ENCODE measurements around the gene MMP13.

- no peak for TF ChIP-seq KDM1A (CRISPR knock-in tag; IDR thresholded peaks at IDR 0.05)
- no peak for TF ChIP-seq FLYWCH1 (CRISPR knock-in tag; IDR thresholded peaks at IDR 0.05)
- no peak for TF ChIP-seq FOXJ3 (CRISPR knock-in tag; IDR thresholded peaks at IDR 0.05; ENCODE audit: borderline replicate concordance)
- no peak for TF ChIP-seq AGO1 (IDR thresholded peaks at IDR 0.05; ENCODE audit: low read depth, low read length, poor library complexity, severe bottlenecking)
- no peak for TF ChIP-seq ZNF235 (CRISPR knock-in tag; IDR thresholded peaks at IDR 0.05; ENCODE audit: borderline replicate concordance)
- TF ChIP-seq POLR2AphosphoS5 (IDR thresholded peaks at IDR 0.05; ENCODE audit: low read depth, low read length), result no peak
- no peak for TF ChIP-seq EP300 (IDR thresholded peaks at IDR 0.05; ENCODE audit: low read depth in 2 of 2, low read length in 2 of 2)
- no peak for TF ChIP-seq EP300 (CRISPR knock-in tag; IDR thresholded peaks at IDR 0.05; ENCODE audit: borderline replicate concordance)
- TF ChIP-seq CTCF (CRISPR knock-in tag; IDR thresholded peaks at IDR 0.05), result no peak
- no peak for TF ChIP-seq EZH2 (conservative IDR thresholded peaks at IDR 0.05; ENCODE audit: low read depth, low read length)
- TF ChIP-seq JUNB (CRISPR knock-in tag; IDR thresholded peaks at IDR 0.05; ENCODE audit: borderline replicate concordance), result no peak
- no peak for TF ChIP-seq CHD2 (IDR thresholded peaks at IDR 0.05; ENCODE audit: low read depth, low read length)
These were observed 43.6 kb downstream of the MMP13 start for GRCh38 chr11:102911758-102912481.
